Activated CD4-positive, CD25-positive, alpha-beta regulatory T cell treated with anti-CD3 and anti-CD28 coated beads, Interleukin-2, amount 50 U/mL, for 24 hours (primary cell): ENCODE measurements around the gene UGT1A6.

Experiments
- ATAC-seq, 2 donors: fragments of 150-1000 bp; cut with Tn5 transposase; one replicate each; pipeline ENCODE4 v1.10.0; 2021; ENCODE audit warnings: mild to moderate bottlenecking in 1 of 2, moderate library complexity in 1 of 2

The UGT1A6 gene

DNA sequence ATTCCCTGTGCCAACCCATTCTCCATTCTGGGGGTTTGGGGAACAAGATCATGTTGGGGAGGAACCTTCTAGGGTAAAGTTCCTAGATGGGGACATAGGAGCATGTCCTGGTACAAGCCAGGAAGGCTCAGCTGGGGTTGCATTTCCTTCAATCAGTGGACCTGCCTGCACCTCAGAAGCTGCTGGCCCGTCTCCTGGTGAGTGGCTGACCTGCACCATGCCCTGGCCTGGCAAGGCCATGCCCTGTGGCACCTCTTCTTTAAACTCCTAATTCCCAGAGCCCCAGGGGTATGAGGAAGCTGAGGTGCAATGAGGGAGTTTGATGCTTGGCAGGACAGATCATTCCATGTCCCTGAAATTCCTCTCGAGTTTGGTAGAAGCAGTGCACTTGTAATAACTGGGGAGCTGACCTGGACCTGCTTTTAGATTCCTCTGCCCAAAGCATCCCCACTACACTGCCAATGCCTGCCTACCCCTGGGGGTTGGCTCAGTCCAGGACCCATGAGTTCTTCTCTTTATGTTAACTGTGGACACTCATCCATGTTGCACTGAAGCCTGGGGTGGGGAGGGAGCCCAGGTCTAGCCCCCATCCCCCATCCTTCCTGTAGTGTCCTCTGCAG lies 110.7 kb downstream of the UGT1A6 start:
- ATAC-seq, result no peak

DNA sequence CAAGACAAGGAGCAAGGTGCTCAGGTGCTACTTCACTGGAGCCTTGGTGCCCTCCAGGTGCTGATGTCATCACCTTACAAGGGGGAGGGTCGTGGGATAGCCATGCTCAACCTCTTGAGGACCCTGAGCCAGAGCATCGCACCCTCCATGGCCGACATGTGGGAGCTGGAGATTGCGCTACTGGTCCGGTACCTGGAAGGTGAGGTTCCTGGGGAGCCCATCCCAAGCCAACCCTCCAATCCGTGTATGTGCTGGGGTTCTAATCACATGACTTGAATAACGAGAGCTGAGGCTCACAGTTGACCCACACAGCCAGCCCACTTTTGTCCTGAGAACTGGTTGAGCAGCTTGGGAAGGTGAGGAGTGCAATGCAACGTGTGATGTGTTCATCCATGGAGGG lies 111.3 kb downstream of the UGT1A6 start:
- ATAC-seq, result no peak

DNA sequence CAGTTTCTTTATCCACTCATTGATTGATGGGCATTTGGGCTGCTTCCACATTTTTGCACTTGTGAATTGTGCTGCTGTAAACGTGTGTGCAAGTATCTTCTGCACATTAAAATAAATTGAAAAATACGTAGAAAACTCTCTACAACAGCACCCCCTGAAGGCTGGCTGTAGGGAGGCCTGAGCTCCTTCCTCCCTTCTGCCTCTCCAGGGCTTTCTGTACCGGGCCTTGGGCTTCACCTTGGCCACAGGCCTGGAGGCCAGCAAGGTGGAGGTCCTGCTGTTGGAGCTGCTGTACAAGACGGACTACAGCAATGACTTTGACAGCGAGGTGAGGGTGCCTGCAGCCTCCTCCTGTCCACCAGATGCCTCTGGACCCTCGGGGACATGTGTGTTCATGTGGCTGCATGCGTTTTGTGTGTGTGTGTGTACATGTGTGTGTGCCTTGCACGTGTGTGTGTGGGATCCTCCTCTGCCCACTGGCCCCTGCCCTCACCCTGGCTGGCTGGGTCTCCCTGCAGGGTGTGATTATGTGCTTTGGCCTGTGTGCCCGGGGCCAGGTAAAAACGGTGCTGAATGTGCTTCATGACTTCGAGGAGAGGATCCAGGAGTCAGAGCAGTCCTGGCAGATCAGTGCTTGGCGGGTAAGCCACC lies 114.7 kb downstream of the UGT1A6 start:
- no peak for ATAC-seq

DNA sequence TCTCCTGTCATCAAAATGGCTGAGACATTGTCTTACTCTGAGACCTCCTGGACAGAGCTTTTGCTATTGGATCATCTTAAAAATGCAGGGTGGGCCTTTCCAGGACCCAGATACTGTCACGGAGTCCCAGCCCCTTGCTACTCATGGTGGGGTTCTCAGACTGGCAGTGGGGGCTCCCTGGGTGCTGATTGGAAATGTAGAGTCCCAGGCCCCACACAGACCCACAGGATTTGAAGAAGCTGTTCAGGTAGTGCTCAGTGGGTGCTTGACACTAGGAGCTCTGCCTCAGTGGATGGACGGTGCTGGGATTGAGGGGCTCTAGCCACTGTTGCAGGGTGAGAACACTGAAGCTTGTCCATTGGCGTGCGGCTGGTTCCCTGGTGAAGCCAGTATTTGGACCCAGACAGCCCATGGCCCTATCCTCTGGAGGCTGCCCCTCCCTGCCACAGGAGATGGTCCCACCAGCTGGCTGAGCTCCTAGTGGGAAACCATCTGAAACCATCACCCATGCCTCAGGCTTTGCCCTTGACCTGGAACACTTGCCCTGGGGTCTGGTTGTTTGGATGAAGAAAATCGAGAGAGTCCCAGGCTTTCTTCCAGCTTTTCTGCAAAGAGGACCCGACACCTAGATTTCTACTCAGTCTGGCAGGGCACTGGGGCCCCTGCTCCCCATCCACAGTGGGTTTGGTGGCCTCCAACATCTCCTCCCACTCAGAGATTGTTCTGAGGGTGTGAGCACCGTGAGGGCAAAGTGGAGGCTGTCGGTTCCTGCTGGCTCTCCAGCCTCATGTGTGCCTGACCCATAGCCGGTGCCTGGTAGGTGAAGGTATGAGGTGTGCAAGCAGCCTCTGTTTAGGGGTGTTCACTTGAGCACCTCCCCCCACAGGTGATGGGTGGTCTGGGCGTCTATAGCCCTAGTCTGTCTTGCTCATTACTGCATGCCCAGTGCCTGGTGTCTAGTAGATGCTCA lies 115.6 kb downstream of the UGT1A6 start:
- ATAC-seq, result no peak

DNA sequence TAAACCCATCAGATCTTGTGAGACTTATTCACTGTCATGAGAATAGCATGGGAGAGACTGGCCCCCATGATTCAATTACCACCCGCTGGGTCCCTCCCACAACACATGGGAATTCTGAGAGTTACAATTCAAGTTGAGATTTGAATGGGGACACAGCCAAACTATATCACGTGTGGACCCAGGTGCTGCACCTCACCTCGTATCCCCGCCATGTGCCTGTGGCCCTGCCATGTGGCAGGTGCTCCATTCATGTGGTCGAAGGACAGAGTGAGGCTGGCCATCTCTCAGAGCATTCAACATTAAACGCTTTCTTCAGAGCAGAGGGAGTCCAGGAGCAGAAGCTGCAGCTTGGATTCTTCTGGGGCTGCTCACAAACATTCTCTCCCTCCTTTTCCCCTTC lies 117.7 kb downstream of the UGT1A6 start:
- no peak for ATAC-seq

DNA sequence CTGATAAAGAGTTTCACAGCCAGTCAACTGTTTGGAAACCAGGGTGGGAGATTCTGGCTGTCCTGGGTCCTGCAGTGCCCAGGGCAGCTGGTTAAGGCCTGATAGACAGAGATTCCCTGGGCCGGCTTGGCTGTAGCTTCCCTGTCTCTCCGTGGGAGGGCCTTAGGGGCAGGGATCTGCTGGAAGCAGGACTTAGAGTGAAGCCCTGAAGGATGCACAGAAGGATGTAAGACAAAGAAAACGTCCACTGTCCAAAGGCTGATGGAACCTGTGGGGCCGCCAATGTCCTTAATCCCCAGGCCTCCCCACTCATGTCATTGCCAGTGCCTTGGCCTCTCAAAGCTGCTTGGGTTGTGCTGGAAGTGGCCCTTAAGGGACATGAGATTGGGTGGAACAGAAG lies 118.4 kb downstream of the UGT1A6 start:
- no peak for ATAC-seq

DNA sequence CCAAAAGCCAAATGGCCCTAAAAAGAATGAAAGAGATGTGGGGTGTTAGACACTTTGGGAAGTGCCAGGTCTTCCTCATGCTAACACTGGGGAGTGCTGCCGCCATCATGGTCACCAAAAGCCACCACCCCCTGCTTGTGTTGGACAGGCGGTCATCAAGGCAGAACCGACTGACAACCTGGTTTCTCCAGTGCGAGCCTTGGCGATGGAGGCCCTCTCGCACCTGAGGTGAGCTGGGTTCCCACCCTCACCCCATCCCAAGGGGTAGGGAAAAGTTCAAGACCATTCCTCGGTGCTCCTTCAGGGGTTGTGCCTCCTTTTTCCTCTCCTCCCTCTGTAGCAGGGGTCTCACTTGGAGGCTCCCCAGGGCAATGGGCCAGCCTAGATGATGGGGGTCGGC lies 119.0 kb downstream of the UGT1A6 start:
- no peak for ATAC-seq

DNA sequence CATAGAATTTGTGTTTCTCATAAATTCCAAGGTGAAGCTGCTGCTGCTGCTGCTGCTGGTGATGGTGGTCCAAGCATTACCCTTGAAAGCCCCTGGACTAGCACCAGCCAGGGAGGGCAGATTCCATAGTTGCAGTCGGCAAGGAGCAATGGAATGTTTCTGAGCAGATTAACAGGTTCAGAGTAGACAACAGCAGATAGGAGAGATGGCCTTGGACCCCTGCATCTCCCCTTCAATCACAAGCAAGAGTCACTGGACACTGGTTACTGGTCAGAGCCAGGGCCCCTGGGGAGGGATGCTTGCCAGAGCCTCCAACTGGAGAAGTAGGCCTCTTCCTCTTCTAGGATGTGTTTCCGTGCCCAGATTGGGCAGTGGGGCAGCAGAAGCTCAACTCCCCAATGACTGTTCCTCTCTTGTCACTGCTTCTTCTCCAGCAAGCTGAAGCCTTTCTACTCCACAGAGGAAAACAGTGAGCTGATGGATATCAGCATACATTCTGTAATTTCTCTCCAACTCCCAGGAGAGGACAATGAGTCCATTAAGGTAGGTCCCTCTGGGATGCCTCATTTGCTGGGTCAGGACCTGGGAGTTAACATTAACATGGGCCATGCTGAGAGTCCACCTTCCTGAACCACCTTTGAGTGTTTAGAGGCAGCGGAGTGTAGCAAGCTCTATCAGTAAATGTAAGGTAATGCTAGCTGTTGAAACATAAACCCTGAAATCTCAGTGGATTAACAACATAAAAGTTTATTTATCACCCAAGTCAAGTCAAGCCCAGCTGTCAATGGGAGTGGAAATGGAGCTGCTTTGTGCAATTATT lies 120.8 kb downstream of the UGT1A6 start:
- no peak for ATAC-seq

DNA sequence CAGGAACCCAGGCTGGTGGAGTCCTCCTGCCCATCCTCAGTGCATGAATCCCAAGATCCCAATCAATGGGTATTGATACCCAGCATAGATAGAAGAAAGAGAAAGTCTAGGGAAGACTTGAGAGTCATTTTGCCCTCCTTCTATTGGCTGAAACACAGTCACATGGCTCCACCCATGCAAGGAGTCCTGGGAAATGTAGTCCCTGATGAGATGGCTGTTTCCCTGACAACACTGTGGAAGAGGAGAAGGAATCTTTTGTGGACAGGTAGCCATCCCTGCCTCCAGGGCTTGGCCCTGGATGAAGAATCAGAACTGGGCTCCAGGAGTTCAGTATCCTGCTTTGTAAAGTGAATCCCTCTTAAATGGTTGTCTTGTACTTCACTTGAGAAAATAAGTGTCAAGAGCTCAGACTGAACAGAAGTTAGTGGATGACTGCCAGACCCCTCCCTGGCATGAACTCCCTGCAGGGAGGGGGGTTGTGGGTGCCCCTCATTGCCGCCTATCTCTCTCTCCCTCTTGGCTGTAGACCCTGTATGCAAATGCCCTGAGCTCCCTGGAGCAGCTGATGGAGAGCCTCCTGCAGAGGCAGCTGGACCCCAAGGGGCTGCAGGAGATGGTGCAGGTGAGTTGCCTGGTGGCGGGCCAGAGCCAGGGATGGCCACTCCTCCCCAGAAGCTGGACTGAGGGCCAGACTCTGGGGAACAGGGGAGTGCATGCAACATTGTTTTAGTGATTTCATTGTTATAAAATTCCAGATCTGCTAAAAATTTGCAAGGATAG lies 121.6 kb downstream of the UGT1A6 start:
- no peak for ATAC-seq

DNA sequence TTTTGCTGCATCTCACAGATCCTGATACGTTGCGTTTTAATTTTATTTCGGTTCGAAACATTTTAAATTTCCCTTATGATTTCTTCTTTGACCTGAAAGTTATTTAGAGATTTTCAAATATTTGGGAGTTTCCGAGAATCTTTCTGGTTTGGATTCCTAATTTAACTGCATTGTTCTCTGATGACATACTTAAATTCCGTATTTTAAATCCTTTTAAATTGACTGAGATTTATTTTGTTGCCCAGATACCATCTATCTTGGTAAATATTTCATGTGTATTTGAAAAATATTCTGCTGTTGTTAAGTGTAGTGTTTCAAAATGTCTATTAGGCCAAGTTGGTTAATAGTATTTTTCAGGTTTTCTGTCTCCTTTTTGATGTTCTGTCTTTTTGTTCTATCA lies 123.2 kb downstream of the UGT1A6 start:
- ATAC-seq, result no peak

DNA sequence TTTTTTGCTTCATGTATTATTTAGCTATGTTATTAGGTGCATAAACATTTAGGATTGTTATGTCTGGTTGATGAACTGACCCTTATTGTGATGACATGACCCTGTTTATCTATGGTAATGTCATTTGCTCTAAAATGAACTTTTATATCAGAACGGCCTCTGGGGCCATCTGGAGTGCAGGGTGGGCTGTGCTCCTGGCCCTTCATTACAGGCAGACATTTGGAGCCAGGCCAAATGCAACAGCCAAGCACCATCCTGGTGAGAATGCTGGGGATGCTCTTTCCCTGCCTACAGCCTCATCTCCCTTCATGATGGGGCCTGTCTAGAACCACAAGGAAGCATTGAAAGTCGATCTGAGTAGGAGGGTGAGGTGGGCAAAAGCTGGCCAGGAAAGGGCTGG lies 123.6 kb downstream of the UGT1A6 start:
- ATAC-seq, result no peak

DNA sequence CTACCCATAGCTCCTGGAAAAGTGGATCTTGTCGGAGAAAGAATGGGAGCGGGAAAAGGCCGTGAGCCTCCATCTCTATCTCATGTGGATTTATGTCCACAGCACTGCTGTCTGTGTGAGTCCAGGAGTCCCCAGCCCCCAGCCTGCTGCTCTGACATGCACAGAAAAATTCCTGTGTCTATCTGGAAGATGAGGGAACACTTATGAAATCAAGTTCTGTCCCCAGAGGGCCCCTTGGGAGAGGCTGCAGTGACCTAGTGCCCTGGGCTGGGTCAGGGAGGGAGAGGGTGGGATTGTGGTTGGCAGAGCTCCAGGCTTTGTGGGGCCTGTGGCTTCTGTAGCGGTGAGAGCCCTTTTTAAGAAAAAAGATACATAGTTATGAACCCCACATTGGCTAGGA lies 124.1 kb downstream of the UGT1A6 start:
- no peak for ATAC-seq

DNA sequence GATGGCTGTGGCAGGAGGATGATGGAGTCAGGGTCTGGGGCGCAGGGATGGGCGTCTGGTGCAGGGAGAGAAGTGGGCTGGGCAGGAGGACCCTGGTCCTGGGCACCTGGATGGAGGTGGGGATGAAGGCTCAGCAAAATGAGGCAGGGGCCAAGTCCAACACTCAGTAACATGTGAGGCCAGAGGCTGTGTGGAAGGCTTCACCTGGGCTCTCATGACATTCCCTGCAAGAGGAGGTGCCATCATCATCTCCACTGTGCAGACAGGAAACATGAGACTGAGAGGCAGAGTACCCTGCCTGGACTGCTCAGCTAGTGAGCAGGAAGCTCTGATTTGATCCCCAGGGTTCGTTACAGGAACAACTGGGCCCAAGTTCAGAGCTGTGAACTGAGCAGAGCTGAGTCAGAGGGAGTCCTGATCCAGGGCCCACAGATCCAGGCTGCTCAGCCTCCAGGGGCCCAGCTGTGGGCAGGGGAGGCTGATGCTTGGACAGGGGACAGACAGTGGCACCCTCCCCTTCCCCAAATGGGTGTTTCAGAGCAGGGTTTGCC lies 124.7 kb downstream of the UGT1A6 start:
- no peak for ATAC-seq

DNA sequence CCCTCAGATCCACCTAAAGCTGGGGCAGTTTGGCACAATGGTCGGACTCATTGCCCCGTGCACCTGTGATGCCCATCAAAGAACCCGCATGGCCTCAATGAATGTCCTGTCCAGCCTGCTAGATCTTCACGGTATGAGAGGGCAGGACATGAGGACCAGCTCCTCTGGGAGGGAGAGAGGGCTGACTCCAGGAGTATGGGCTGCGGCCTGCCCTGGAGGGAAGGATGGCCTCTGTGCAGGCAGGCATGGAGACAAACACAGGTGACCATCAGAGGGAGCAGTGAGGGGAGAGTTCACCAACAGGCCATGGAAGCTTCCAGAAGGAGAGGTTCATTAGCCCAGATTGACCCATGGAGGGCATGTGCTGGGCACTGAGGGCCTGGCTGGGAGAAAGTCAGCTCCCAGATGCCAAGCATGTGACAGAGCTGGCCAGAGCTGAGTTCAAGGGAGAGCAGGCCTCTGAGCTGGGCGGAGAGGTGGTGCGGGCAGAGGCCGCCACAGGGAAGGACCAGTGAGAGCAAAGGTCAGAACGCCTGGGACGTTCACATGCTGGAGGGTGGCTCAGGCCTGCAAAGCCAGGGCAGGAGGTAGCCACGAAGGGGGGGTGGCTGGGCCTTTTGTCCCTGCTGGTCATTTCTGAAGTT lies 125.4 kb downstream of the UGT1A6 start:
- ATAC-seq, result no peak

DNA sequence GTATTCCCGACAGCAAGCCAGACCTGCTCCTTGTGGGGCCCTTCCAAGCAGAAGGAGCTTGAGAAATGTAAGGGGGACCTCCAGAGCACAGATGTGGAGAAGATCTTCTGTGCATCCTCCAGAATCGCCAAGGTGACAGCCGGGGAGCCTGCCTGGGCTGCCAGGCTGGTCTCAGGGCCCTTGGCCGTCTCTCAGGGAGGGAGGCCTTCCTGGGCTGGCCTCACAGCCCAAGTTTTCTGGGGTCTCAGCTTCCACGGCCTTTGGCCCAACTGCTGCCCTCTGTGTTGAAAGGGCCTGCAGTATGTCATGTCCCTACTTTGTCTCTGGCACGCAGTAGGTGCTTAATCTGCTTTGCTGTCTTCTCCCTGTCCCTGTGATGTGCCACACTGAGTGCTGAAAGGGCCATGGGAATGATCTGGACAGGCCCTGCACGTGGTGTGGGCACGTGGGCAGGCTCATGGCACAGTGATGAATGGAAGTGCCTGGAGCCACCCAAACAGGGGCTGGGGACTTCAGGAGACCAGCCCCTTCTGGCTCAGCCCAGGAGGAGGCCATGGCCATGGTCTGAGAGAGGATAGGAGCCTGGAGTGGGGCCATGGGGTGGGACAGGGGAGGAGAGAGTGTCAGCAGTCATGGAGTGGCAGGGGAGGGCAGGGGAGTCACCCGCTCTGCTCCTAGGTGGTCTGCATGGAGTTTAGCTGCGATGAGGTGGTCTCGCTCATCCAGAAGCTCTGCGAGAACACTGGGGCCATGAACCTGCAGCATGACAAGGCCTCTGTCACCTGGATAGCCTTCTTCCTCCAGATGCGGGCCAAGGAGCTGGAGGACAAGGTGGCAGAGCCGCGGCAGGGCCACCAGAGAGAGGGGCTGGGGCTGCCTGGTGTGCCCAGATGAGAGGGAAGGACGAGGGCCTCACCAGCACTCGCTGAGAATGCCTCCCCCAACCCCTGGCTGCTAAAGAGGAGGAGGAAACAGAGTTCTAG lies 126.2 kb downstream of the UGT1A6 start:
- ATAC-seq, result no peak

DNA sequence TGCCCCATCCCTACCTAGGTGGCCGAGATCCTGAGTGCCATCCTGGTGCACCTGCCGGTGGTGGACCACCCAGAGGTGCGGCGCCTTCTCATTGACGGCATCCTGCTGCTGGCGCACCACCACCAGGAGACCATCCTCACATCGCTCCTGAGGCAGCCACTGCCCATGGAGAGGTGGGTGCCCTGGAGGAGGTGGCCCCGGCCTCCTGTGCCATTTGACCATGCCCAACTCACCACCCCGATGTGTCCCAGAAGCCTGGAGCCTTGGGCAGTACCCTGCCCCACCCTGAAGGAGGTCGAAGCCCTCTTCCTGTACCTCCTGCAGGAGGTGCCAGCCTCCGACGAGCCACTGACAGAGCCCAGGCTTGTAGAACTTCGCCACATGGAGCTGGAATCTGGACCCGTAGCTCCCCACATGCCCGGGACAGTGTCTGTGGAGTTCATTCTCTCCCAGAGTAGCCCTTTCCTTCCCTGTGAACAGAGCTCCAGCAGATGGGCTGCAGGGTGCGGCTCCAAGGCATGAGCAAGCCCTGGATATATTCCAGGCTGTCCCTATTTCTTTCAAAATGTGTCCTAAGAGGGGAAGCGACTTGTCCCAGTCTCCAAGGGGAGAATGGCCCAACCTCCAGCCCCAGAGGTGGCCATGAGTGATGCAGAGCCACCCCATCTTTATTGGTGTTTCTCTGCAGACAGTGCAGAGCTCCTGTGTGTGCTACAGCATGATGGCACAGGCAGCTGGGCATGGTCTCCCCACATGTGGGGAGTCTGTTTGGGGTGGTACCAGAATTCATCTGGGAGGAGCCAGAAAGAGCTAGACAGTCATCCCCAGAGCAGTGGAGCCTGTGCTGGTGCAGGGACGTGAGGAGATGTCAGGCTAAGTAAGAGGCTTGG lies 127.4 kb downstream of the UGT1A6 start:
- no peak for ATAC-seq

DNA sequence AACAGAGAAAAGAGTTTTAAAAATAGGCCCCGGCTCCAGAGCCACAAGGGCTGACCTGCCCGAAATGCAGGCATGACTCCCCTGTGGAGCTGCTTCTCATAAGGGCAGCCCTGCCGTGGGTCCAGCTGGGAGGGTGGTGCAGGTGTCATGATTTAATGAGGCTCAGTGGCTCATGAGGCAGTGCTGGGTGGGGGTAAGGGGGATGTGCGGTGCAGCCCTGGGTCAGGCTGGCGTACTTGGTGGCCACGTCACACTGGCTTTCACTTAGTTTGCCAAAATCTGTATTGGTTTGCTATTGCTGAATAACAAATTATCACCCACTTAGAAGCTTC lies 128.1 kb downstream of the UGT1A6 start:
- ATAC-seq, result no peak

DNA sequence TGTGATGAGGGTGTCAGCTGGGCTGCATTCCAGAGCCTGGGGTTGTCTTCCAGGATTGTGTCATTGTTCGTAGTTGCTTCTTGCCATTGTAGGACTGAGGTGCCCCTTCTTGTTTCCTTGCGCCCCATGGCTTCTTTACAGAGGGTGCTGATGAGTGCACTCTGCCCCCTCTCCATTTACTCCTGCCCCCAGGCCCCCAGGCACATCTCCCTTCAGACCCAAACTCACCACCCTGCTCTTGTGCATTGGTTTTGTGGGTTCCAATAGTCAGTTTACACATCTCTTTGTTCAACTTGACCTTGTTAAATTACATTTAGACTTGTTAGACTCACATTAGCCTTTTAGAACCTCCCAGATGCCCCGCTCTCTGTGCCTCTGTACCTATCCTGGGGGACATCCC lies 128.5 kb downstream of the UGT1A6 start:
- ATAC-seq, result no peak

DNA sequence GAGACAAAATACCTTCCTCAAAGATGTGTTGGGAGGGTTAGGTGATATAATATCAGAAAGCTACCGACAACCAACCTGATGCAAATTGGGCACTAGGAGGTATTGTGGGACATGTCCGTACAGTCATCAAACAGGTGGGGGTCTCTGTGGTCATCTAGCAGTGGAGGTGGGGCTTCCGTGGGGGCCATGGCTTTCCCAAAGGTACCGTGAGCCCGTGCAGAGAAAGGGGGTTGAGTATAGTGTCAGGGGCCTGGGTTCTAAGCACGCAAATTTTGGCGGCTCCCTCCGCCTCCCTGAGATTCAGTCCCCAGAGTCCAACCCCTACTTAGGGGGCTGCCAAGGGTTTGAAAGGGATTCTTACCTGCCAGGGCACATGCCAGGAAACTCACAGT lies 129.0 kb downstream of the UGT1A6 start:
- no peak for ATAC-seq
